ENCODE data around the gene NCOA3. TPM values are rescaled to one million over a fixed set of nuclear protein-coding genes. Genes with fewer than 3 reads are reported as not detected.

The NCOA3 gene
- total RNA-seq, 2 experiments from 2014 or later: 48.3 to 53.2 TPM

Other genes starting within 250 kb of the NCOA3 start
- gene ZMYND8, start 145.2 kb upstream of the NCOA3 start, total RNA-seq: 10 to 100 TPM; 30.3 to 33.0 TPM

Measured in activated naive CD4-positive, alpha-beta T cell treated with anti-CD3 and anti-CD28 coated beads for 36 hours (primary cell).